ENCODE data around the gene VRK3. TPM values are rescaled to one million over a fixed set of nuclear protein-coding genes. Genes with fewer than 3 reads are reported as not detected.

Gene VRK3
- total and polyA plus RNA-seq, 9 donors: 26.1 to 52.5 (median 34.0) TPM

- peak; percentile 66 to 85 (median 79) for DNase-seq
- Histone ChIP-seq H3K4me3 (no peak overlapping the region), H3K9me3 (no peaks in the 10 kb centered on the region), H3K27ac (no peak overlapping the region), H3K36me3 (no peaks in the 10 kb centered on the region), H3K4me1 (ENCODE audit: insufficient read depth) (peaks cover 10% of the 10 kb centered on the region), H3K27me3 (no peaks in the 10 kb centered on the region)
- peak; percentile 76 to 94 (median 94) for TF ChIP-seq CTCF (IDR thresholded peaks at IDR 0.05)
- no peak for TF ChIP-seq EP300 (IDR thresholded peaks at IDR 0.05)
- 24 to 29% (median 27%) methylated on average over 10 of the region's 10 CpGs for WGBS, 3 donors
- intact Hi-C loops (cut with DNase I): loop anchor here in 3 of 4 donors (2.0 to 5.0 kb wide), 2 partner anchors 46 to 47 kb away; no protein-coding TSS in a partner anchor
Measured at GRCh38 chr19:49983645-49984229, 41.4 kb downstream of the VRK3 start.

- TF ChIP-seq CTCF (IDR thresholded peaks at IDR 0.05): no peak
- no peak for TF ChIP-seq EP300 (IDR thresholded peaks at IDR 0.05)
- TF ChIP-seq POLR2A (IDR thresholded peaks at IDR 0.05): no peak
- Histone ChIP-seq H3K27me3 (no peaks in the 10 kb centered on the region), H3K27ac (no peak overlapping the region), H3K4me1 (ENCODE audit: insufficient read depth) (peaks cover 24% of the 10 kb centered on the region), H3K4me3 (no peak overlapping the region), H3K36me3 (no peaks in the 10 kb centered on the region), H3K9me3 (no peaks in the 10 kb centered on the region)
- WGBS, 3 donors: 29 to 54% (median 49%) methylated on average over 21 of the region's 21 CpGs
- intact Hi-C loops (cut with DNase I): loop anchor here in 3 of 4 donors (2.0 to 5.0 kb wide), 2 partner anchors 45 kb away; no protein-coding TSS in a partner anchor
- no peak for DNase-seq
Measured at GRCh38 chr19:49981603-49982593, 43.3 kb downstream of the VRK3 start.

DNA sequence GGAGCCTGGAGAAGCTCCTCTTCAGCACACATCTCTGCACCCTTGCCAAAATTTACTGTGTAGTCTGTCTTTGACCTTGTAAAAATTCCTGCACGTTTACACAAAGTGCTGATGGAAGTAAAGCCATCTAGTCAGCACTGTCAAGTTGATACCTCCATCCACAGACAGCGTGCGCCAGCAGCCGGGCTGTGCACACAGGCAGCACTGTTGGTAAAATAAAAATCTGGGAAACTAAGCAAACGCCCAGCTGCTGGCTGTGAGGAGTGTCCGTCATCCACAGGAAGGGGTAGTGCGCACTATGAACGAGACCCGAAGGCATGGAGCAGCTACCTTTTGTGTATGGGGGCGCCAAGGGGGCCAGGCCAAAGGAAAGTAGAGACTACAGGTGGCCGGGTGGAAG is 46.8 kb downstream of the VRK3 start:
- intact Hi-C loops (cut with DNase I): loop anchor here in 1 of 4 donors (2.0 kb wide), 1 partner anchor 40 kb away; no protein-coding TSS in a partner anchor
- peak overlapping the region in 1 of 2 donors; percentile 21 for H3K27ac ChIP-seq
- no peaks in the 10 kb centered on the region for H3K9me3 ChIP-seq
- H3K4me1 ChIP-seq (ENCODE audit: insufficient read depth): peaks cover 22% of the 10 kb centered on the region
- DNase-seq: peak in 4 of 5 donors; percentile 47 to 67 (median 59)
- no peaks in the 10 kb centered on the region for H3K27me3 ChIP-seq
- no peaks in the 10 kb centered on the region for H3K36me3 ChIP-seq
- no peak for TF ChIP-seq POLR2A (IDR thresholded peaks at IDR 0.05)
- no peak for TF ChIP-seq EP300 (IDR thresholded peaks at IDR 0.05)
- TF ChIP-seq CTCF (IDR thresholded peaks at IDR 0.05): no peak
- H3K4me3 ChIP-seq: no peak overlapping the region
- WGBS, 3 donors: 9 to 33% (median 19%) methylated on average over 11 of the region's 11 CpGs

DNA sequence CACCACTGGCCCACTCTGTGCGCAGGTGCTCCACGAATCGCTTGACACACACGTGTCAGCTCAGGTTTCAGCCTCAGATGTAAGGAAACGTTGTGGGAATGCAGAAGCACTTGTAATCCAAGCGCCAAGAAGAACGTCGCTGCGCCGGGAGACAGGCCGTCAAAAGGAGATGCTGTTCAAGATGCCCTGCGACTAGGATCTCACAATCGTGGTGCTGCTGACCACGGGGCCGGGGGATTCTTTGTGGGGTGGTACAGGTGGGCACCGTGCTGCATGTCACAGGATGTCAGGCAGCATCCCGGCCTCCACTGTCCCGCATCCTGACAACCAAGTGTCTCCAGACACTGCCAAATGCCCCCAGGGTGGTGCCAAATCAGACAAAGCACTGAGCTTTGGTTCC is 47.3 kb downstream of the VRK3 start:
- intact Hi-C loops (cut with DNase I): loop anchor here in 1 of 4 donors (2.0 kb wide), 1 partner anchor 39 kb away; no protein-coding TSS in a partner anchor
- WGBS, 3 donors: 18 to 56% (median 20%) methylated on average over 18 of the region's 18 CpGs

More for the DNA sequence above, 47.3 kb downstream of the VRK3 start:
- DNase-seq: peak in 1 of 5 donors; percentile 43
- Histone ChIP-seq H3K36me3 (no peaks in the 10 kb centered on the region), H3K27me3 (no peaks in the 10 kb centered on the region), H3K9me3 (no peaks in the 10 kb centered on the region), H3K27ac (peak overlapping the region in 1 of 2 donors; percentile 21), H3K4me3 (no peak overlapping the region), H3K4me1 (ENCODE audit: insufficient read depth) (peaks cover 22% of the 10 kb centered on the region)
- TF ChIP-seq EP300 (IDR thresholded peaks at IDR 0.05) (no peak), POLR2A (IDR thresholded peaks at IDR 0.05) (no peak), CTCF (IDR thresholded peaks at IDR 0.05) (no peak)

All from ovary (tissue), 9 donors.